ENCODE measurements around the gene CACNA1S. TPM values are rescaled to one million over a fixed set of nuclear protein-coding genes. Genes with fewer than 3 reads are reported as not detected.

The CACNA1S gene
- total RNA-seq, 1 donor from 2014 or later, result not detected

GRCh38 chr1:201019321-201019977, 92.8 kb downstream of the CACNA1S start:
- no peaks in the 10 kb centered on the region for H3K27me3 ChIP-seq
- intact Hi-C loops (cut with DNase I), result no loop called here
- peak; percentile 51 to 78 for DNase-seq (ENCODE audit: low spot score in 2 of 2)
- TF ChIP-seq CTCF (IDR thresholded peaks at IDR 0.05), result no peak
- H3K9me3 ChIP-seq, result no peaks in the 10 kb centered on the region
- peaks cover 6 to 7% of the 10 kb centered on the region in 2 donors for H3K4me1 ChIP-seq
- H3K4me3 ChIP-seq, result no peak overlapping the region
- H3K27ac ChIP-seq, result no peak overlapping the region
- no peaks in the 10 kb centered on the region for H3K36me3 ChIP-seq

- Histone ChIP-seq H3K9me3 (no peaks in the 10 kb centered on the region), H3K4me3 (no peak overlapping the region), H3K36me3 (no peaks in the 10 kb centered on the region), H3K27ac (no peak overlapping the region), H3K4me1 (peaks cover 2 to 7% of the 10 kb centered on the region in 2 donors), H3K27me3 (no peaks in the 10 kb centered on the region)
- intact Hi-C loops (cut with DNase I), result no loop called here
- no peak for DNase-seq (ENCODE audit: low spot score in 2 of 2)
- no peak for TF ChIP-seq CTCF (IDR thresholded peaks at IDR 0.05)
Observed at GRCh38 chr1:201017828-201018163, 94.4 kb downstream of the CACNA1S start.

- DNase-seq (ENCODE audit: low spot score in 2 of 2), result no peak
- Histone ChIP-seq H3K27ac (no peak overlapping the region), H3K9me3 (no peaks in the 10 kb centered on the region), H3K4me1 (peaks cover 0 to 7% of the 10 kb centered on the region in 2 donors), H3K4me3 (no peak overlapping the region), H3K36me3 (no peaks in the 10 kb centered on the region), H3K27me3 (no peaks in the 10 kb centered on the region)
- intact Hi-C loops (cut with DNase I), result no loop called here
- TF ChIP-seq CTCF (IDR thresholded peaks at IDR 0.05), result no peak
Observed at GRCh38 chr1:201016943-201017827, 95.0 kb downstream of the CACNA1S start.

GRCh38 chr1:201016211-201016651, 96.0 kb downstream of the CACNA1S start:
- Histone ChIP-seq H3K4me3 (peak overlapping the region in 1 of 2 donors; percentile 14), H3K36me3 (no peaks in the 10 kb centered on the region), H3K27ac (no peak overlapping the region), H3K27me3 (no peaks in the 10 kb centered on the region), H3K9me3 (no peaks in the 10 kb centered on the region), H3K4me1 (peaks cover 0 to 7% of the 10 kb centered on the region in 2 donors)
- intact Hi-C loops (cut with DNase I), result no loop called here
- no peak for TF ChIP-seq CTCF (IDR thresholded peaks at IDR 0.05)
- no peak for DNase-seq (ENCODE audit: low spot score in 2 of 2)

- no peaks in the 10 kb centered on the region for H3K9me3 ChIP-seq
- H3K27me3 ChIP-seq, result no peaks in the 10 kb centered on the region
- H3K27ac ChIP-seq, result no peak overlapping the region
- peaks cover 0 to 7% of the 10 kb centered on the region in 2 donors for H3K4me1 ChIP-seq
- intact Hi-C loops (cut with DNase I), result no loop called here
- DNase-seq (ENCODE audit: low spot score in 2 of 2), result no peak
- no peak for TF ChIP-seq CTCF (IDR thresholded peaks at IDR 0.05)
- H3K36me3 ChIP-seq, result no peaks in the 10 kb centered on the region
- no peak overlapping the region for H3K4me3 ChIP-seq
Observed at GRCh38 chr1:201015551-201016091, 96.6 kb downstream of the CACNA1S start.

Measured in ascending aorta (tissue), 2 donors.